22Rv1 (cell line): ENCODE measurements around the gene LDHAL6B.

Source experiments
- ZFX ChIP-seq: fragments of 450-650 bp; IDR thresholded peaks from 2 replicates; pipeline ENCODE4 v1.6.1; 2017; ENCODE audit warnings: antibody characterized with exemption, borderline replicate concordance
- TF ChIP-seq, protein P1 (sequence below): fragments of 450-650 bp; IDR thresholded peaks from 2 replicates; pipeline ENCODE4 v1.5.1; 2017; ENCODE audit warnings: mild to moderate bottlenecking

DNA sequence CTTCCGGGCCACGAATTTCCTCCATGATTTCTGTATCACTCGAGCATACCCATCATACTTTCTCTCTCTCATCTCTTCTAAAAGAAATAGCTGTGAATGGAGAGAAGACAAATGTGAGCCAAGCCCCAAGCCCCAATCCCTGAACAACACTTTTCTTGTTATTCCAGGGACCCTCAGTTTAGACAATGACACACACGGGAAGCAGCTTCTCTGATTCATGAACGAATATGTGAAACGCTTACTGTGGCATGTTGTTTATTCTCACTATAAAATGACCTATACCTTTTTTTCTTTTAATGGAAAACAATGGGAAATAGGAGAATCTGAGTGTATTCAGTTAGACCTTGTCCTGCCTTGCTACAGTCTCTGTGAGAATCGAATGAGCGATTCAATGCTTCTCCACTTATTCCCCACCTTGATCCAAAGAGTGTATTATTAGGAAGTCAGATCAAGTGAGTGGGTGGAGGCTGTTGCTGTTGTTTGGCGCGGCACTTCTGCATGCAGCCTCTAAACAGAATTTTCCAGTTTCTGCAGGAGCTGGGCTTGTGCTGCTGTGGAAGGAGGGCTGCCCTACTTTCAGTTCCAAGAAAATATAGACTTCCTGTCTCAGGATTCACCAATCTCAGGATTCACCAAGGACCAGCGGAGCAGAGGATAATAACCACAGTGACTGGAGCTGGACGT, 32.4 kb upstream of the LDHAL6B start:
- TF ChIP-seq, protein P1, sequence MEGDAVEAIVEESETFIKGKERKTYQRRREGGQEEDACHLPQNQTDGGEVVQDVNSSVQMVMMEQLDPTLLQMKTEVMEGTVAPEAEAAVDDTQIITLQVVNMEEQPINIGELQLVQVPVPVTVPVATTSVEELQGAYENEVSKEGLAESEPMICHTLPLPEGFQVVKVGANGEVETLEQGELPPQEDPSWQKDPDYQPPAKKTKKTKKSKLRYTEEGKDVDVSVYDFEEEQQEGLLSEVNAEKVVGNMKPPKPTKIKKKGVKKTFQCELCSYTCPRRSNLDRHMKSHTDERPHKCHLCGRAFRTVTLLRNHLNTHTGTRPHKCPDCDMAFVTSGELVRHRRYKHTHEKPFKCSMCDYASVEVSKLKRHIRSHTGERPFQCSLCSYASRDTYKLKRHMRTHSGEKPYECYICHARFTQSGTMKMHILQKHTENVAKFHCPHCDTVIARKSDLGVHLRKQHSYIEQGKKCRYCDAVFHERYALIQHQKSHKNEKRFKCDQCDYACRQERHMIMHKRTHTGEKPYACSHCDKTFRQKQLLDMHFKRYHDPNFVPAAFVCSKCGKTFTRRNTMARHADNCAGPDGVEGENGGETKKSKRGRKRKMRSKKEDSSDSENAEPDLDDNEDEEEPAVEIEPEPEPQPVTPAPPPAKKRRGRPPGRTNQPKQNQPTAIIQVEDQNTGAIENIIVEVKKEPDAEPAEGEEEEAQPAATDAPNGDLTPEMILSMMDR: no peak
- TF ChIP-seq ZFX: no peak
